ENCODE data around the gene ADH7. TPM values are rescaled to one million over a fixed set of nuclear protein-coding genes. Genes with fewer than 3 reads are reported as not detected.

Gene ADH7
- total and polyA plus RNA-seq, 2 experiments from 2014 or later = not detected

DNA sequence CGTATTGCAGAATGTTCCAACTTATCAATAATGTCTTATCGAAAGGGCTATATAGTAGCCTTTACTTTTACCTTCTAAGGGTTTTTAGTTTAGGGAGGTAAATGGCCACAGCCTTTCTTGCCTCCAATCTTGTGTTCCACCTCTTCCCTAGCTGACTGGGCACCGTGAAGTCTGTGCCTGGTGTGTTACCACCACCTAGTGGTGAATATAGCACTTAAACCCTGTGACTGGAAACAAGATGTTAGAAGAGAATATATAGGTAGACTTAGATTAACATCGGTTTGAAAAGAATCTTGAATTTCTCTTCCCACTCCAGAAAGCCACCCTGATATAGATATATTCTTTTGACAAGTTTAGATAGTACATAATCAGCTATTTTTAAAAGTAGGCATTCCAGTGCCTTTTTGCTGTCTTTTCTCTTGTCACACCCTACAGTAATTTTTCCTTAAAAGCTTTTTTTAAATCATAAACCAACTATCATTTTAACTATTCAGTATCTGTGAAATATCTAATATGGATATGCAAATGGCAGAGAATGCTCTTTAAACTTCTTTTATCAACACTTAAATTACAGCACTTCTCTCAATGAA is 27.8 kb upstream of the ADH7 start:
- Mint-ChIP-seq H3K27ac (no peak overlapping the region), H3K4me1 (peaks cover 9% of the 10 kb centered on the region), H3K27me3 (ENCODE audit: insufficient read depth, low read depth, poor library complexity) (peaks cover 3% of the 10 kb centered on the region), H3K9me3 (no peaks in the 10 kb centered on the region), H3K4me3 (no peak overlapping the region), H3K36me3 (ENCODE audit: low read depth) (no peaks in the 10 kb centered on the region)
- Histone ChIP-seq H3F3A (replicated peaks; ENCODE audit: low read depth) (no peaks in the 10 kb centered on the region), H3K4me2 (no peak overlapping the region), H3K36me3 (ENCODE audit: insufficient read depth) (no peaks in the 10 kb centered on the region), H3K9me2 (ENCODE audit: insufficient read depth) (no peaks in the 10 kb centered on the region), H3K27me3 (ENCODE audit: insufficient read depth) (no peaks in the 10 kb centered on the region), H2AFZ (no peak overlapping the region), H4K20me1 (replicated peaks; ENCODE audit: insufficient read depth) (no peaks in the 10 kb centered on the region), H3K27ac (ENCODE audit: low read depth) (no peak overlapping the region), H3K4me1 (ENCODE audit: insufficient read depth) (0 out of 2 replicates have a peak, but pooled peaks cover 4% of the 10 kb centered on the region), H3K79me2 (replicated peaks; ENCODE audit: insufficient read depth) (no peaks in the 10 kb centered on the region), H3K4me3 (no peak overlapping the region)
- TF ChIP-seq, protein P1, sequence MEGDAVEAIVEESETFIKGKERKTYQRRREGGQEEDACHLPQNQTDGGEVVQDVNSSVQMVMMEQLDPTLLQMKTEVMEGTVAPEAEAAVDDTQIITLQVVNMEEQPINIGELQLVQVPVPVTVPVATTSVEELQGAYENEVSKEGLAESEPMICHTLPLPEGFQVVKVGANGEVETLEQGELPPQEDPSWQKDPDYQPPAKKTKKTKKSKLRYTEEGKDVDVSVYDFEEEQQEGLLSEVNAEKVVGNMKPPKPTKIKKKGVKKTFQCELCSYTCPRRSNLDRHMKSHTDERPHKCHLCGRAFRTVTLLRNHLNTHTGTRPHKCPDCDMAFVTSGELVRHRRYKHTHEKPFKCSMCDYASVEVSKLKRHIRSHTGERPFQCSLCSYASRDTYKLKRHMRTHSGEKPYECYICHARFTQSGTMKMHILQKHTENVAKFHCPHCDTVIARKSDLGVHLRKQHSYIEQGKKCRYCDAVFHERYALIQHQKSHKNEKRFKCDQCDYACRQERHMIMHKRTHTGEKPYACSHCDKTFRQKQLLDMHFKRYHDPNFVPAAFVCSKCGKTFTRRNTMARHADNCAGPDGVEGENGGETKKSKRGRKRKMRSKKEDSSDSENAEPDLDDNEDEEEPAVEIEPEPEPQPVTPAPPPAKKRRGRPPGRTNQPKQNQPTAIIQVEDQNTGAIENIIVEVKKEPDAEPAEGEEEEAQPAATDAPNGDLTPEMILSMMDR (conservative IDR thresholded peaks at IDR 0.05; ENCODE audit: low read depth in 2 of 2) = peak; percentile 92 to 95
- TF ChIP-seq, protein P2, sequence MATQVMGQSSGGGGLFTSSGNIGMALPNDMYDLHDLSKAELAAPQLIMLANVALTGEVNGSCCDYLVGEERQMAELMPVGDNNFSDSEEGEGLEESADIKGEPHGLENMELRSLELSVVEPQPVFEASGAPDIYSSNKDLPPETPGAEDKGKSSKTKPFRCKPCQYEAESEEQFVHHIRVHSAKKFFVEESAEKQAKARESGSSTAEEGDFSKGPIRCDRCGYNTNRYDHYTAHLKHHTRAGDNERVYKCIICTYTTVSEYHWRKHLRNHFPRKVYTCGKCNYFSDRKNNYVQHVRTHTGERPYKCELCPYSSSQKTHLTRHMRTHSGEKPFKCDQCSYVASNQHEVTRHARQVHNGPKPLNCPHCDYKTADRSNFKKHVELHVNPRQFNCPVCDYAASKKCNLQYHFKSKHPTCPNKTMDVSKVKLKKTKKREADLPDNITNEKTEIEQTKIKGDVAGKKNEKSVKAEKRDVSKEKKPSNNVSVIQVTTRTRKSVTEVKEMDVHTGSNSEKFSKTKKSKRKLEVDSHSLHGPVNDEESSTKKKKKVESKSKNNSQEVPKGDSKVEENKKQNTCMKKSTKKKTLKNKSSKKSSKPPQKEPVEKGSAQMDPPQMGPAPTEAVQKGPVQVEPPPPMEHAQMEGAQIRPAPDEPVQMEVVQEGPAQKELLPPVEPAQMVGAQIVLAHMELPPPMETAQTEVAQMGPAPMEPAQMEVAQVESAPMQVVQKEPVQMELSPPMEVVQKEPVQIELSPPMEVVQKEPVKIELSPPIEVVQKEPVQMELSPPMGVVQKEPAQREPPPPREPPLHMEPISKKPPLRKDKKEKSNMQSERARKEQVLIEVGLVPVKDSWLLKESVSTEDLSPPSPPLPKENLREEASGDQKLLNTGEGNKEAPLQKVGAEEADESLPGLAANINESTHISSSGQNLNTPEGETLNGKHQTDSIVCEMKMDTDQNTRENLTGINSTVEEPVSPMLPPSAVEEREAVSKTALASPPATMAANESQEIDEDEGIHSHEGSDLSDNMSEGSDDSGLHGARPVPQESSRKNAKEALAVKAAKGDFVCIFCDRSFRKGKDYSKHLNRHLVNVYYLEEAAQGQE (IDR thresholded peaks at IDR 0.05; ENCODE audit: unreplicated experiment) = no peak
- ATAC-seq (peak; percentile 97), DNase-seq (ENCODE audit: low spot score) (peak; percentile 88)

DNA sequence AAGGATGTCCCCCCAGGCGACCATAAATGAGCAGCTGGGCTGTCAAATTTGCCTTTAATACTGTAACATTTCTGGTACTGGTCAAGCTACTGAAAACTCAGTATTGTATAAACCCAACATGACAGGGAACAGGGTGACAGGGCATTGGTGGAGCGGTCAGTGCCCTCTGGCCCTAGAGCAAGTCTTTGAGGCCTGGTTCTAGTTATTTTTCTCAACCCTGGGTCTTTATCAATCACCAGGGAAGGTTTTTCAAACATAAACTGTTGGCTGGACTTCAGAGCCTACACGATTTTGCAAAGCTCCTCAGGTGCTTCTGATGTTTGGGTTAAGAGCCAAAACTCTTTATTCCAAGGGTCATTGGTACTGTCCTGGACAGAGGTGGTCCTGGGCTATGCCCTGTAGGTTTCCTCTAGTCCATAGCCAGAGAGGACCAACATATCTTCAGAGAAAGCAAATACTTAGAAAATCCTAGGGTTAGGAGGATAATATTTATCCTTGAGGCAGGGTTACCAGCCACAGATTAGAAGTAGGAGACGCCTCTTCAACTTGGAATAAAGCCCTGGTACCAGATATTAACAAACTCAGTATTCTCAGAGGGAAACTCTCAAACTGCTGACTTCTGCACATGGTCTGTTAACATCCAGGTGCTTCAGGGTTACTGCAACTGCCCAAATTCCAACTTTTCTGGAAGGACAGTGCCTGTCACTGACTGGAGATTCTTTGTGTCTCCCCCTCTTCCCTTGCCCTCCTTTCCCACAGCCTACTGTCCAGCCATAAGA is 26.7 kb upstream of the ADH7 start:
- ATAC-seq = no peak
- H3K9me2 ChIP-seq (ENCODE audit: insufficient read depth) = no peaks in the 10 kb centered on the region

More for the DNA sequence above, 26.7 kb upstream of the ADH7 start:
- Mint-ChIP-seq H3K9me3 (no peaks in the 10 kb centered on the region), H3K27me3 (ENCODE audit: insufficient read depth, low read depth, poor library complexity) (peaks cover 3% of the 10 kb centered on the region), H3K4me1 (peaks cover 9% of the 10 kb centered on the region), H3K4me3 (no peak overlapping the region), H3K27ac (no peak overlapping the region), H3K36me3 (ENCODE audit: low read depth) (no peaks in the 10 kb centered on the region)
- H3K27me3 ChIP-seq (ENCODE audit: insufficient read depth) = no peaks in the 10 kb centered on the region
- no peaks in the 10 kb centered on the region for H4K20me1 ChIP-seq (replicated peaks; ENCODE audit: insufficient read depth)
- no peaks in the 10 kb centered on the region for H3K36me3 ChIP-seq (ENCODE audit: insufficient read depth)
- DNase-seq (ENCODE audit: low spot score) = no peak
- no peaks in the 10 kb centered on the region for H3F3A ChIP-seq (replicated peaks; ENCODE audit: low read depth)
- H3K79me2 ChIP-seq (replicated peaks; ENCODE audit: insufficient read depth) = no peaks in the 10 kb centered on the region
- TF ChIP-seq, protein P3, sequence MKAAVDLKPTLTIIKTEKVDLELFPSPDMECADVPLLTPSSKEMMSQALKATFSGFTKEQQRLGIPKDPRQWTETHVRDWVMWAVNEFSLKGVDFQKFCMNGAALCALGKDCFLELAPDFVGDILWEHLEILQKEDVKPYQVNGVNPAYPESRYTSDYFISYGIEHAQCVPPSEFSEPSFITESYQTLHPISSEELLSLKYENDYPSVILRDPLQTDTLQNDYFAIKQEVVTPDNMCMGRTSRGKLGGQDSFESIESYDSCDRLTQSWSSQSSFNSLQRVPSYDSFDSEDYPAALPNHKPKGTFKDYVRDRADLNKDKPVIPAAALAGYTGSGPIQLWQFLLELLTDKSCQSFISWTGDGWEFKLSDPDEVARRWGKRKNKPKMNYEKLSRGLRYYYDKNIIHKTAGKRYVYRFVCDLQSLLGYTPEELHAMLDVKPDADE (IDR thresholded peaks at IDR 0.05) = no peak
- H3K4me1 ChIP-seq (ENCODE audit: insufficient read depth) = 0 out of 2 replicates have a peak, but pooled peaks cover 4% of the 10 kb centered on the region
- no peak overlapping the region for H3K4me2 ChIP-seq
- no peak overlapping the region for H3K4me3 ChIP-seq
- no peak overlapping the region for H3K27ac ChIP-seq (ENCODE audit: low read depth)
- no peak overlapping the region for H2AFZ ChIP-seq
